NCI-H82 treated with DMSO at 0.1 percent for 48 hours (cell line): ENCODE results near the gene KCNQ1.

ENCODE experiments used
- DNase-seq: peaks from one replicate; lab custom pipeline; 2025; ENCODE audit not compliant: unreplicated experiment; lab: John Stamatoyannopoulos, UW

KCNQ1 gene

GRCh38 chr11:2801711-2802388 lies 357.0 kb downstream of the KCNQ1 start:
- no peak for DNase-seq

DNA sequence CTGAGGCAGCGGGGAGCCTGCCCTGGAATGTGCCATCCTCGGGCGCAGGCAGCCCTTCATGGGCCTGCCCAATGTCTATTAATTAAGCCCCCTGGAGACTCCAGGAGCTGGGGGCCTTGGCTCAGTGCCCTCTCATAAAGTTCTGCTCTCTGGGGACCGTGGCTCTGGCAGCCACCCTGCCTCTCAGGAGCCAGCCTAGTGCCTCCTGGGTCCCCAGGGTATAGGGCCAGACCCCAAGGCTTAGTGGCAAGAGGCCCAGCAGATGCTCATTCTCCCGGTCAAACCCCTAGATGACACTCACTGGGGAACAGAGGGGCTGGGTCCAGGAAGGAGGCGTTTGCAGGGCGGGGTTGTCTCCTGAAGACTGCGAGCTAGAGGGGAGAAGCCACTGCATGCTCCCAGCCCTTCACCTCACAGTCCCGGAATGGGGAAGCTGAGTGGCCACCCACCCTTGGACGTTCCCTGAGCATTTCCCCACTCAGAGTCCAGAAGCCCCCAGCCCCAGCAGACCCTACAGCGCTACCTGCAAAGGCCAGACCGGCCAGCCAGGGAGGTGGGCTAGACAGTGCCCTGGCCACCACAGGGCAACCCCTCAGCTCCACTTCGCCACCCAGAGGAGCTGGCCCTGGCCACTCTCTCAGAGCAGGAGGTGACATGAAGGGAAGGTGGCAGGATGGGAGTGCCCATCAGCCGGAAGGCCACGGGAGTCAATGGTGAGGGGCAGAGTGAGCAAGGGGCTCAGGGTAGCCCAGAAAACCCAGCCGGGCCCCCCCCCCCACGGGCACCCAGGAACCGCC lies 357.8 kb downstream of the KCNQ1 start:
- DNase-seq: no peak

DNA sequence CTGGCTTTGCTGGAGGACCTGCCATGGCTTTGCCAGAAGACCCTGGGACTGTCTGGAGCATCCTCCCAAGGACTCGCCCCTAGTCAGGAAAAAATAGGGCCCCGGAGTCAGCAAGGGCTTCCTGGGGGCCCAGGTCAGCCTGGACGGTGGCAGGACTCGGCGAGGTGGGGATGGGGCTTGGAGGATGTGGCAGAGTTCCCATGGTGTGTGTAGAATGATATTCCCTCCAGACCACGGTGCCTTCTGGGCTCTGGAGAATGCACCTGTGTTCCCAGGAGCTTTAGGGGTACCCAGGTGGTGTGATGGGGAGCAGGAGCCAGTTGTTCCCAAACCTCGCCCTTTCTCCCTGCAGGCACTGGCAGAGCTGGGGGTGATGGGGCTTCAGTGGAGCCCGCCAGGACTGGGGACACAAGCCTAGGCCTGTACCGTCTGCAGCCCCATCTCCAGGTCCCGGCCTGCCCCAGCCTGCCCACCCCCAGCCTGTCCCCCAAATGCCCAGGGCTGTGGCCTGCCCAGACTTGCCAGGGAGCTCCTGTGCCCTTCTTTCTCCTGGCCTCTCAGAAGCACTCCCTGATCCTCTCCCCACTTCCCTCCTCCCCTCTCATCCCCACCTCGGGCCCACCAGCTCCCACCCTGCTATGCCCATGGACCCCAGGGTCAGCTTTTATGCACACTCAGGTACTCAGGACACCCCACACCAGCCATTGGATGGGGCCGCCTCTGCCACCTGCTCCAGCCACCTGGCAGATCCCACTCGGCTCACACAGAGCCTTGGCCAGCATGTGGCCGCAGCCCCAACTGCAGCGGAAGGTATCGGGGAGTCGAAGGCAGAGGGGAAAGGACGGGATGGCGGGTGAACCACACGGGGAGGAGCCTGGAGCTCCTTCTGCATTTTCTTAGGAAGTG lies 358.6 kb downstream of the KCNQ1 start:
- DNase-seq: no peak

DNA sequence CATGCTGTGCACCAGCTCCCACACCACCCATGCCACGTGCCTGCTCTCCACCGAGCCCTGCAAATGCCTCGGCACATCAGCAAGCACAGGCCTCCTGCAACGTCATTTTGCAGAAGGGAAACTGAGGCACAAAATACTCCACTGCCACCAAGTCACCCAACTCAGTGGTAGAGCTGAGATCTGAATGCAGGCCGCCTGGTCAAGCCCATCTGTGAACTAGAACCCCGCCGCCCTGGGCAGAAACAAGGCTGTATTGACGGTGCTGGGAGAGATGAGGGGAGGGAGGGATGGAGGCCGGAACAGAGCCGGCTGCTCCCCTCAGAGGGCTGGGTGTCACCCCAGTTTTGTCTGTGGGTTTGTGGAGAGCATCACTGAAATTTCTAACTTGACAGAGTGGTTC lies 359.4 kb downstream of the KCNQ1 start:
- DNase-seq: no peak

DNA sequence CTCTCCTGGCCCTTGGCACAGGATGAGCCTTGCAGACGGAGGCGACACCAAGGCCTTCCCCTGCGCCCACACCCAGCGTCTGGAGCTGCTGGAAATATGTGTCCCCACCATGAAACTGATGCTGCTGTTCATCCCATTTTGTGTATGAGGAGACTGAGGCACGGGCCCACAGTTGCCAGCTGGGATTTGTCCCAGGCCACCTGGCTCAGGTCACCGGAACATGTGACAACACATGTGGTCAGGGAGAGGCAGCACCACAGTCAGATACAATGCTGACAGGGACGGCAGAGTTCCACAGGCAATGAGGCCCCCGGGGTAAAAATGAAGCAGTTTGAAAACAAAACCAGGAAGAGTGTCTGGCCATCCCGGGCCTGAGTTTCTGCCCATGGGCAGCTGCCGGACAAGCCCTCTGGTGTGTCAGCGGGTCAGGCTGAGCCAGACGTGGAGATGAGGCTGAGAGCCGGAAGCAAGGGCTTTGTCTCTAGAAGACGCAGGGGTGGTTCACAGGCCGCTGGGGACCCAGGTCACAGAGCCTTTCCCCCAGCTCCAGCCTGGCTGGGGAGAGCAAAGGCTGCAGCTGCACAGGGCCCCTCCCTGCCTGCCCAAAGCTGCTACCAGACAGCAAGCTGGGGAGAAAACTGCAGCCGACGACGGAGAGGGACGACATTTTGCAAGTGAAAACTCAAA lies 360.0 kb downstream of the KCNQ1 start:
- no peak for DNase-seq

DNA sequence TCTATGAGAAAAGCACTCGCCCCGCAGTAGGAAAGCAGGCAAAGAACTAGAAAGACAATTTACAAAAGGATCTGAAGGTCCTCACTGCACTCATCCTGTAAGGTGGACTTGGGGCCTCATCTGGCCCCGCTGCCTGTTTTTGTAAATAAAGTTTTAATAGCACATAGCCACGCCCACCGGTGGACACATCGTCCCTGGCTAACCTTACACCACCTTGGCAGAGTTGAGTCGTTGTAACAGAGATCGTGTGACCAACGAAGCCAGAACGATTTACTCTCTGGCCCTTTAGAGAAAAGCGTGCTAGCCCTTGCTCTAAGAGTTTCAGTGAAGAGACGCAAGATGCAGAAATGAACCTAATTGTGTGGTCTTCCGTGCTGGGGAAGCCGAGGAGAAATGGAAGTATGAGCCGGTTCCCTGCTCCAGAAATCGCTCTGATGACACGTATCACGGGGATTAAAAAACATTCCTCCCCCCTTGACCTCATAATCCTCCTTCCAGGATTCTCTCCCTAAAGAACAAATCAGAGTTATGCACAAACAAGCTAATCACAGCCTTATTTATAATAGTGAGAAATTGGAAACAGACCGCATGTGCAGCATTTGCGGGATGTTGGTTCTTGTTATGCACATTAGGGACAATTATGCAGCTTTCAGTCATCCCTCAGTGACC lies 360.7 kb downstream of the KCNQ1 start:
- peak; percentile 14 for DNase-seq

DNA sequence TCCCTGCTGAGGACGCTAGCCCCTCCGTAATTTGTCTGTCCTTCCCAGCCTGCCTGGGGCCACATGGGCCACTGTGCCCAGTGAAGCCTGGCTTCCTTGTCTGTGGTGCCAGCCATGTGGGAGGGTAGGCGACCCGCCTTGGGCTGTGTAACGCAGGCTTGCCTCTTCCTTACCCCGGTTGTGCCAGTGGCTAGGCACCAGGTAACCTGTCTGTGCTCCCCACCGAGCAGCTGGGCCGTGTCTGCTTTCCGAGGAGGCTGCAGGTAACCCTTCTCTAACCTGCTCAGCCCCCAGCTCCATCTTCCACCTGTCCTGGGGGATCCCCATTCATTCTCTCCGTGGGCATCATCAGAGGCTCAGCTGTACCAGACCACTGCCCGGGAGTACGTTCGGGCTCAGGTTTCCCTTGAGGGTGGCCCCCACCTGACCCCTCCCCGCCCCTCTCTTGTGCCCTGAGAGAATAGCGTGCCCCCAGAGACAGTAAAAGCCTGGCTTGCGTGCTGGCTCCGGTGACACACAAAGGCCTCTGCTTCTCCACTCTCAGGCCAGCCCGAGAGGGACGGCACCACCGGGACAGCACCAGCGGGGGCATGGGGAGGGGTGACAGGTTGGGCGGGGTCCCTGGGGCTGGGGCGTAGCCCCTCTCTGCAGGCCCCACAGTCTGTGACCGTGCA lies 361.7 kb downstream of the KCNQ1 start:
- DNase-seq: no peak

- DNase-seq: no peak
Measured at GRCh38 chr11:2807025-2807681, 362.3 kb downstream of the KCNQ1 start.

- DNase-seq: no peak
Measured at GRCh38 chr11:2807801-2808241, 363.0 kb downstream of the KCNQ1 start.

DNA sequence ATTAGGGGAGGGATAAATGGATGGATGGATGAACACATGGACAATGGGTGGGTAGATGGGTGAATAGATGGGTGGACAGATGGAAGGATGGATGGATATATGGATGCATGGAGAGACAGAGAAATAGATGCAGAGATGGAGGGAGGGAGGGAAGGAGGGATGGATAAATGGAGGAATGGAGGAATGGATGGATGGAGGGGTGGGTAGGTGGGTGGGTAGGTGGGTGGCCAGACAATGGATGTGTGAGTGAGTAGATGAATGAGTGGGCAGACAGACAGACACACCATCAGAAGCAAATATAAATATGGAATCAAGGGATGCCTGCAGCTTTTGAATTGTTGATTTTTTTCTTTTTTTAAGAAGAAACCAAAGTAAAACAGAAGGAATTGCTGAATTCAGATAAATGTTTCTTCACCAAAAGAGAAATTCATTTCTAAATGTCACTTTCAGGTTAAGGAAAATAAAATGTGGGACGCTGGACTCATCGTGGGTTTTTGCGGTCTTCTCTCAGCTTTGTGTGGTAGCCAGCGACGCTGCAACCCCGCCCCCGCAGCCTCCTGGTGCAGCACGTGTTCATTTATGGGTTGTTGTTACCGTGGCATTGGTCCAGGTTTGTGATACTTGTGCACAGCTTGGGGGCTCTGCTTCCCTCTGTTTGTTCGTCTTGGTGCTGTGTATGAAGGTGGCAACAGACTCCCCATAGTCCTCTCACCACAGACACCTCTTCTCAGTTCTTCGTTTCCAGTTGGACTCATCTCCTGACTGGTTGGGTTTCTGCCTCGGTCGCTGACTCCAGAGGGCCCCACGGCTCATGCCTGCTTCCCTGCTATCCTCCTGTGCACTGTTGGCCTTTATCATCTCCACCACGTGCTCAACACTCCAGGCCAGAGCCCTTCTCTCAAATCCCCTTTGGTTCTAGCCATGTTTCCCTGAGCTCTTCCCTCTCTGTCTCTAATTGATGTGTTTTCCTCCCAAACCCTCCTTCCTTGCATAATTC lies 364.3 kb downstream of the KCNQ1 start:
- no peak for DNase-seq

DNA sequence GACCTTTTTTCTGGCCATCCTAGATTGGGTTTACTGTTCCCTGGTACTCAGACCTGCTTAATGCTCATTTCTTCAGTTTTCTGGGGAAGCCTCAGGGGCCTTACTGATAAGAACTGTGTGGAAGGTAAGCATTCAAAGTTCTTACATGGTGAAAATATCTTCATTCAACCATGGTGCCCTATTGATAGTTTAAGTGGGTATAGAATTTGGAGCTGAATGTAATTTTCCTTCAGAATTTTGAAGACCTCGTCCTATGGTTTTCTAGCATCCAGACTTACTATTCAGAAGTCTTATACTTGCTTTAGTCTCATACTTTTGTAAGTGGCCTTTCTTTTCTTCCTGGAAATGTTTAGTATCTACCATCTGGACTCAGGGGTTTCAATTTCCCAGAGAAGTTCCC lies 365.0 kb downstream of the KCNQ1 start:
- DNase-seq: no peak

GRCh38 chr11:2810411-2811205 lies 365.8 kb downstream of the KCNQ1 start:
- DNase-seq: no peak

DNA sequence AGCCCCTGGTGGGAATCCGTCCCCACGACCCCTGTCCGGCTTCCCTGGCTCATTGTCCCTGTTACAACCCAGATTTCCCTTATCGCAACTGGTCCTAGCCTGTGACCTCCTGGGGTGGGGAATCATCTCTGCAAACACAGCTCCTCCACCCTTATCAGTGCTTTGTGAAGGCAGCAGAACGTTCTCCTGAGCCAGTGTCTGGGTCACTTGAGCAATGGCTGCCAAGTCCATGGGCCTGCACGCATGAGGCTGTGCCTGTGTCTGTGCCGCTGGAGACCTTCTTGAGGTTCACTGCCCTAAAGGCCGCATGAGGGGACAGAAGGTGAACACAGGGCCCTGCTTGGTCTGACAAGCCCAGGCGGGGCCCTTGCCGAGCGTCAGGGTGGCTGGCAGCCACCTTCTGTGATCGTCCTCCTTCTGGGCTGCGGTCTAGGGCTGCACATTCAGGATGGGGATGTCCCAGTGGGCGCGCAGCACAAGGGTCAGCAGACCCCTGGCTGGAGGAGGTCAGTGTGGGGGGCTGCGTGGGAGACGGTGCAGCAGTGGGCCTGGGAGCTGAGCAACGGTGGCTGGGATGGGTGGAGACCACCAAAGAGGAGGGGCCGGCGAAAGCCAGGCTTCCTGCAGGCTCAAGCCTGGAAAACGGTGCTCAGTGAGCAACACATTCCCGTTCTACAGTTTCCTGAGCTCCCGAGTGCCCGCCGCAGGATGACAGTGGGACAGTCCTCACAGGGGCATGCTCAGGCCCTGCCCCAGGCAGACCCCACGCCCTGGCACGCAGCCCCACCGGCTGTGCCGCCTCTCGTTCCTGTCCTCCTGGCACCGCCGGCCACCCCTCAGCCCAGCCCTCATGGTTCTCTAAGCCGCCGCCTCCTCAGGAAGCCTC lies 366.6 kb downstream of the KCNQ1 start:
- no peak for DNase-seq

DNA sequence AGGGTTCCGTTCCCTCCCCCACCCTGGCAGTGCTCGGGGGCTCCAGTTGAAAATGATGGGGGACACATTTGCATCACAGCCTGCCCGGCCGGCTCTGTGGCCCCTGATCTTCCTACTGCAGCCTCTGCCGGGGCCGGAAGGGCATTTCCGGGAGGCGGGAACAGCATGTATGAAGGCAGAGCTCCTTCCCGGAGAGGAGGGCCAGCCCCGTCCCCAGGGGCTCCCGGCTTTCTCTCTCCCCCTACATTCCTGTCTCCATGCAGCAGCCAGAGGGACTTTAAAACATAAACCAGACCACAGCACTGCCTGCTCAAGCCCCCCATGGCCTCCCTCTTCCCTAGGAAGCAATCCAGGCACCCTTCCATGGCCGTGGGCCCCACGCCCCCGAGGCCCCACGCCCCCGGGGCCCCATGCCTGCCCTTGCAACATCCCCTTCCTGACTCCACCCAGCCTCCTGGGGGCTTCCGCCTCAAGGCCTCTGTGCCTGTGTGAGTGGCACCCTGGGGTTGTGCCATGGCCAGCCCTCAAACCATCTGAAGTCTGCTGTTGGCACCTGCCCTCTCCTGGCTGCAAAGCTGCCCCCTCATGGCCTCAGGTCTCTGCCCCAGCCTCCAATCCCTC lies 367.7 kb downstream of the KCNQ1 start:
- no peak for DNase-seq

DNA sequence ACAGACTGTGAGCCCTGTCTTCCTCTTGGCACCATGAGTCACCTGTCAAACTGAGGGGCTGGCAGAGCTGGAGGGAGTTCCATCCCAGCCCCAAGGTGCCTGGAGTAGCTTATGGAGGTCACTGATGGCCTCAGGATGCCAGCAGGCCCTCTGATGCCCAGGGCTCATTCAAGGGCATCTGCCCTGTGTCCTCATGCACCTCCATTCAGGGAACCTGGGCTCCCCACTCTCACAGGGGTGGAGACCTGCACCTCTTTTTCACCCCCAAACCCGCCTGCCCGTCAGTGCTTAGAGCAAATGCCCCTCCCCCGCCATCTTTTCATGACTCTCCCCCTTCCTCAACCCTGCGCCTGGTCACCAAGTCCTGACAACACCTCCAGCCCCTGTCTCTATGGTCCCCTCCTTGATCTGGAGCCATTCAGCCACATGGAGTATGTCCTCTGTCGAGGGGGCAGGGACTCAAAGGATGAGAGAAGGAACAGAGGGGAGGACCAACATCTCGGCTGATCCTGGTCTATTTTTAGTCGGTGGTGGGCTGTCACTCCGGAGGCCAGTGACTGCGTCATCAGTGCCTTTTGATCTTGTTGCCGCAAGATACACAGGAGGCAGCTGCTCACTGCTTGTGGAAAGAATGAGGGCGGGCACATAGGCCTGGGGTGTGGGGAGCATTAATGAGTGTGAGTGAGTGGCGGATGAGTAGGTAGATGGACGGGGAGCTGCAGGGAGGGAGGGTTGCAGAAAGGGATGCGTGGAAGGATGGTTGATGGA lies 368.5 kb downstream of the KCNQ1 start:
- DNase-seq: no peak
